ENCODE measurements around the gene KRT14.
"Not testable (repeated sequence)": the region's sequence is repeated elsewhere in the genome, so short reads cannot be mapped to it uniquely, and the experiment has no call there.

The KRT14 gene

GRCh38 chr17:41576740-41577139 is 10.0 kb downstream of the KRT14 start:
- DNase-seq, result not testable (repeated sequence)

GRCh38 chr17:41575336-41575735 is 11.4 kb downstream of the KRT14 start:
- DNase-seq, result no peak

GRCh38 chr17:41571561-41572434 is 14.9 kb downstream of the KRT14 start, which contains the start of gene KRT9:
TSS of gene KRT9 (minus strand) at chr17:41572059. CDS start at chr17:41571992, 67 bp downstream.
- no peak for DNase-seq

GRCh38 chr17:41567317-41567716 is 19.4 kb downstream of the KRT14 start:
- DNase-seq, result no peak

- no peak for DNase-seq
These were observed 21.4 kb downstream of the KRT14 start for GRCh38 chr17:41565338-41565737.

- no peak for DNase-seq
These were observed 23.0 kb downstream of the KRT14 start for GRCh38 chr17:41563607-41564170.

GRCh38 chr17:41561554-41561953 is 25.1 kb downstream of the KRT14 start:
- DNase-seq, result no peak

GRCh38 chr17:41559548-41559947 is 27.1 kb downstream of the KRT14 start:
- DNase-seq, result no peak

GRCh38 chr17:41556931-41557330 is 29.8 kb downstream of the KRT14 start:
- no peak for DNase-seq

- no peak for DNase-seq
These were observed 30.4 kb downstream of the KRT14 start for GRCh38 chr17:41556306-41556705.

GRCh38 chr17:41555105-41555887 is 31.4 kb downstream of the KRT14 start:
- DNase-seq, result no peak

GRCh38 chr17:41553987-41554680 is 32.6 kb downstream of the KRT14 start:
- no peak for DNase-seq

GRCh38 chr17:41553176-41553575 is 33.5 kb downstream of the KRT14 start:
- DNase-seq, result no peak

- DNase-seq, result no peak
These were observed 34.2 kb downstream of the KRT14 start for GRCh38 chr17:41552455-41552854.

GRCh38 chr17:41551365-41551764 is 35.3 kb downstream of the KRT14 start:
- DNase-seq, result no peak

GRCh38 chr17:41549596-41550039 is 37.1 kb downstream of the KRT14 start:
- no peak for DNase-seq

- peak; percentile 20 to 51 for DNase-seq
These were observed 37.7 kb downstream of the KRT14 start for GRCh38 chr17:41548844-41549595.

- no peak for DNase-seq
These were observed 38.5 kb downstream of the KRT14 start for GRCh38 chr17:41547921-41548843.

- no peak for DNase-seq
These were observed 39.3 kb downstream of the KRT14 start for GRCh38 chr17:41547378-41547841.

GRCh38 chr17:41546819-41547218 is 39.9 kb downstream of the KRT14 start:
- DNase-seq, result no peak

Measured in NCI-H524 (cell line).